AG20443 (cell line): ENCODE results near the gene SYCP3.
"Not testable (repeated sequence)": the region's sequence is repeated elsewhere in the genome, so short reads cannot be mapped to it uniquely, and the experiment has no call there.

Experiments used
- DNase-seq: peaks from one replicate; pipeline ENCODE4 v3.0.0; 2012; ENCODE audit warnings: low spot score, mixed read lengths

The SYCP3 gene

DNA sequence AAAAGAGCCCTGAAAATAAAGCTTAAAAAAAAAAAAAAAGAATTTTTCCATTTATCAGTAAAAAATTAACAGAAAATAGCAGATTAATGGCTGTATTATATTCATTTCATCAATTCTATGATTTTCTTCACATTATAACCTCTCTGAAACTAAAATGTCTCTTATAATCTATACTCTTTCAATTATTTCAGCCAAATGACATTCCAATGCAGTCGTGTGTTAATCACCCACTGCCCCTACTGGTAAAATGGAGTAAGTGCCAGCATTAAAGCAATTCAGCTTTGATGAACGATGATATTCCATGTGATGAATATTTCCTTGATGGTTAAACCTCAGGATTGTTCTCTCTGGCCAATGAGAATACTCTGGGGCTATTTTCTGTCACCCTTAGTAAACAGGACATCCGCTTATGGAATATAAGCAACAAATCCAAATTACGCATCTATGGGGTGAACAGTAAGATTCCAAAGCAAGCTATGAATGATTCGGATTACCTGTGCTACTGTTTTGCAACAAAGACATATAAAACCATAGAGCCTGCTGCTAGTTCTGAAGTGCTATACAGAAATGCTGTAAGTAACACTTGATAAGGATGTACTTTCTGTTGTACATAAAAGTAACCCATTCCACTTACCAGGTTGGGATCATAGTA is 20.3 kb upstream of the SYCP3 start:
- peak; percentile 63 for DNase-seq

DNA sequence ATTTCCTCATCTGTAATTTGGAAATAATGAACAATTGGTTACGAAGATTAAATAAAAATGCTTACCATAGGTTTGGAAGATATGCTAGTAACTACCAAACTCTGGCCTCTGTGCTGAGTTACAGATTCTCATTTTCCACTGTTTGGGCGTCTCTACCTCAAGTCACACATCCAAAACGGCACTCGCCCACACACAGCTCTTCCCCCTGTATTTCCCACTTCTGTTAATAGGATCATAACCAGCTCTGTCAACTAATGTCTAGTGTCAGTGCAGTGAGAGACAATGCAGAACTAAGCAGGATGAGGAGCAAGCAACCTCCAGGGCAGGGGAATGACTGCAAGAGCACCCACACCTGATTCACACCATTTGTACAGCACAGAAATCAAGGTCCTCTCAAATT is 10.9 kb upstream of the SYCP3 start:
- DNase-seq, result no peak

DNA sequence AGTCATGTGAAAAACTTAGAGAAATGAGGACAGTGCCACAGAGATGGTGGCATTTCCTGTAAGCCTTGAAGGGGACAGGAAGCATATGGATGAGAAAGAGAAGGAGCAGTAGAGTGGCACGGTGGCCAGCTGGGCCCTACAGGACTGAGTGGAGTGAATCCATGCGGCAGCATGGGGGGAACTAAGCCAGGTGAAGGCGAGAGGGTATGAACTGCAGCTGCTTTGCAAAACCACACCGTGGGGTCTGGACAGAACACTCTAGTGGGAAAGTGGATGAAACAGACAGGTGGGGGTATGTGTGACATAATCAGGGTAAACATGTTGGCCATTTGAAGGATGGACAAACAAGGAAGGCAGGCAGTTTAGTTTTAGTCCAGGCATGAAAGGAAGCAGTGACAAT is 10.4 kb upstream of the SYCP3 start:
- no peak for DNase-seq

DNA sequence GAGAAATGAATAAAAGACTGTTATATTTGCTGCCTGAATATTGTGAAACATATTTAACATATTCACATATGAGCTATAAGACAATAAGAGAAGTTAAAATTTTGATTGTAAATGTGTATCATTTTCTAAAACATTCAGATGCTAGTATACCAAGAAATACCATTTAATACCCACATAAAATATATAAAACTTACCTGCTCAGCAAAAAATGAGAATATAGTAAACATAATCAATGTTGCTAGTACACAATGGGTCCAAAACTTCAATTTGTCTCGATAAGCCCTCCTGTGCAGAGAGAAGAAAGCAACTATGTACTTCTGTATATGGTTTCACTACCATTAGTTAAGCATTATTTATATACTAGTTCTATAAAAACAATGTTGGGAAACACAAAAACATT is 9.6 kb upstream of the SYCP3 start:
- no peak for DNase-seq

DNA sequence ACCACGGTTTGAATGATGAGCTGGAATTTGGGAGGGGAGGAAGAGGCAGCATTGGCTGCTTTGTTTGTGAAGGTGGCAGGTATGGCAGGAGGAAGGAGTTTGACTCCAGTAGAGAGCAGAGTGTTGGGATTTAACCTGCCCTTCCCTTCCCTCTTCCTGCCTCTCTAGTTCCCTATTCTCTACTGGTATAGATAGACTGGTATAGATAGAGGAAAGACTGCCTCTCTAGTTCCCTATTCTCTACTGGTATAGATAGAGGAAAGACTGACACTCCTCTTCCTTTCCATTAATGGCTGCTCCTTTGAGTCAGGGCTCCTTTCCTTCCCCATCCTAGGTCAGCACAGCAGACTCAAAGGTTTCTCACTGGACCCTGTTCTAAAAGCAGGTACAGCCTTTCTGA is 8.4 kb upstream of the SYCP3 start:
- DNase-seq, result no peak

DNA sequence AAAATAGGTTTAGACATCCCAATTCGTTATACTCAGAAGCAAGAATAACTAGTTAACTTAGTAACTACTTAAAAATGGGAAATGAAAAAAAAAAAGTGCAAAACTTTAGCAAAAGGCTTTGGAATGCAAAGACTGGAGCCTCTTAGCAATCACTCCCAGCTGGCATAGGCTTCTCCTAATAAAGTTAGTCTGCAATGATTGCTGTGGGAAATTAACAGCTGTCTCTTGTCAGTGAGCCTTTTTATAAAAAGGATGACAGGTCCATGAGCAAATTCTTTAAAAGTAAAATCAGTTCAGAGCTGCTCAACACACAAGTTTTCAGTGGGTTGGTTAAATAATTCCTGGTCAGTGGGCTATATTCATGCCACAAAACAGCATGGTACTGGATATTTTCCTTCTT is 7.4 kb upstream of the SYCP3 start:
- no peak for DNase-seq

DNA sequence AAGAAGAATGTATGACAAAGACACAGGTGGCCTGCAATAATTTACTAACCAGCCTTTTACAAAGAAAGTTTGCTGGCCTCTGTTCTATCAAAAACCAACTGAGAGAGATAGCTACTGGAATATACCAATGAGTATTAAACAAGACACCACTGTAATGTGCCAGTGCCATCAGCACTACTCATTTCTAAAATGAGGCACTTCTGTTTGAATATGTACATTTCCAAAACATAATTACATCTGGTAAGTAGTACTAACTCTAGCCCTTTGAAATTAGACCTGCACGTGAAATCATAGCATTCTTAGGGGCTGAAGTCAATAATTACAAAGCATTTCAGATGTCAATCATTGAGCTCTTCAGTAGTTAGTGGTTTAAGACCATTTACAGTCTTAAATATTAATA is 6.9 kb upstream of the SYCP3 start:
- no peak for DNase-seq

DNA sequence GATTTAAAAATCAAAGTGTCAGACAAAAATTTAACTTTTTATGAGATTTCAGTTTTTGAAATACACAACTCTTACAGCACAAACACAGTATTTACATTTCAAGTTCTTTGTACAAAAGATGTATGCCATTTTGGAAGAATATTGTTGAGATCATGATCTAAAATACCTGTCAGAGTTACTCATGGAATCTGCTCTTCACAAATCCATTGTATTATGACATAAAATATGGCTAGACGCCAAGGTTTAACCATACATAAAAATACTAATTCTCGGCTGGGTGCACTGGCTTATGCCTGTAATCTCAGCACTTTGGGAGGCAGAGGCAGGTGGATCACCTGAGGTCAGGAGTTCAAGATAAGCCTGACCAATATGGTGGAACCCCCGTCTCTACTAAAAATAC is 6.2 kb upstream of the SYCP3 start:
- no peak for DNase-seq

DNA sequence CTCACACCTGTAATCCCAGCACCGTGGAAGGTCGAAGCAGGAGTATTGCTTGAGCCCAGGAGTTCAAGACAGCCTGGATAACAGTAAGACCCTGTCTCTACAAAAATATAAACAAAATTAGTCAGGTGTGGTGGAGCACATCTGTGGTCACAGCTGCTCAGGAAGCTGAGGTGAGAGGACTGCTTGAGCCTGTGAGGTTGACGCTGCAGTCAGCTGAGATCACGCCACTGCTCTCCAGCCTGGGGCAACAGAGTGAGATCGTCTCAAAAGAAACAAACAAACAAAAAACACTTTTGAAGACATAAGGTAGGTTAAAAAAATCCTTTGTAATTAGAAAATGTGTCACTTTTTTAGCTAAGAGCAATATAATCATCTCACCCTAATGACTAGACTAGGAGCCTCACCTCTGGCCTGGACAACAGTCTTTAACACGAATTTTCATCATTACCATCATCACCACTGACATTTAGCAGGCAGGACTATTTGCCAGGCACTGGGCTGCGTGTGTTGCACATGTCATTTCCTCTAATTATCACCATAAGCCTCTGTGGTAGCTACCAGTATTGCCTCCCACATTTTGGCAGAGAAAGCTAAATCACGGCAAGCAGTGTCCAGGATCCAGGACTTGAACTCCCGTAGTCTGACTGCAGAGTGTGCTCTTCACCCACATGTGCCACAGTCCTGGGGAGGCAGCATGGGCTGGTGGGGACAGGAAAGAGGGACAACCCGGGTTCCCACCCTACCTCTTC is 4.6 kb upstream of the SYCP3 start:
- no peak for DNase-seq

DNA sequence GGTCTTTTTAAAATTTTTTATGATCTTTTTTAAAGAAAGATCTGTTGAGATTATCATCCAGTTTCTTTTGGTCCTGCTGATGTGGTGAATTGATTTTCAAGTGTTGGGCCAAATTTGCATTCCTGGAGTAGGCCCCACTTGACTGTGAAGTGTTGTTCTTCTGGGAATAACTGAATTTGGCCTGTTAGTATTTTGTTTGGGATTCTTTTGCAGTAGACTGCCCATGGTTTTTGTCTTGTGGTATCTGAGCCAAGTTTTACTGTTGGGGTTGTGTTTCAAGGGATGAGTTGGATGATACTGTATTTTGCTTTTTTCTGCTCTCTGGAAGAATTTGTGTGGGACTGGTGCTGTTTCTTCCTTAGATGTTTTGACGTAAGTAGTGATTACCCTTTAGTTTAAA is 4.0 kb upstream of the SYCP3 start:
- DNase-seq, result no peak

DNA sequence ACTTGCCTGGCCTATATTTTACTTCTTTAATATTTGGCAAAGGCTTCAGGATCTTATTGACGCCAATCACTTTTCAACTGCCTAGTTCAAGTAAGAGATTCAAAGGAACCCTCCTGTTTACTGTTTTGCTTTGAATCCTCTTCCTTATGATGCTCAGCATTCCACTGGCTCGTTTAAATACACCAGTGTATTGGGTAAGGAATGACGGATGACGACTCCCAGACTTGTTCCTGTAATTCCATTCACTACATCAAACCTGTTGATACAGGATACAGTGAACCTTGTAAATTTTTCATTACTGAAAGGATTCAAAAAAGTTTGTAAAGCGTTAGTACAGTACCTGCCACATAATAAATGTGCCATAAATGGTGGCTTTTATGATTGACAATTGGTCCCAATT is 1.7 kb upstream of the SYCP3 start:
- DNase-seq, result no peak

DNA sequence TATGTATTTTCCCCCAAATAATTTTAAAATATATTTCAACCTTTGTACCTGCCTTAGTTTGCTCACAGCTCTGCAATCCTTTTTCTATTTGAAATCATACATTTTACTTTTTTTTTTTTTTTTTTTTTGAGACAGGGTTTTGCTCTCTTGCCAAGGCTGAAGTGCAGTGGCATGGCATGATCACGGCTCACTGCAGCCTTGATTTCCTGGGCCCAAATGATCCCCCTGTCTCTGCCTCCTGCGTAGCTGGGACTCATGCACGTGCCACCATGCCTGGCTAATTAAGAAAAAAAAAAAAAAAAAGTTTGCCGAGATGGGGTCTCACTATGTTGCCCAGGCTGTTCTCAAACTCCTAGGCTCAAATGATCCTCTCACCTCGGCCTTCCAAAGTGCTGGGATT is 1.3 kb upstream of the SYCP3 start:
- no peak for DNase-seq

DNA sequence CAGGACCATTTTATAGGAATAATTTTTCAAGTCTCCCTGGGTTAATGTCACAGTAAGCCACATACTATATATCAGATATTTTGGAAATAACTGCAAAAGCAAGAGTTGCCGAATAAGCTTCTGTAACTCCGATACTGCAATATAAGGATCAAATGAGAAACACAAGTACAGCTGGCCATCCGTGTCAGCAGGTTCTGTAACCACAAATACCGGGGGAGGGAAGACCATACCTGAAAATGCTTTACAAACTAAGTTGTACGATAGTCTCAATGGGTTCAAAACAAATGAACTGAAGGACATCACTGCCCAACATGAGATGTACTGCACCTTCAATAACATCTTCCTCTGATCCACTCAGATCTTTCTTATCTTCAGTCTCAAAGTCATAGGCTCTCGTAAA is 1.8 kb downstream of the SYCP3 start:
- no peak for DNase-seq

DNA sequence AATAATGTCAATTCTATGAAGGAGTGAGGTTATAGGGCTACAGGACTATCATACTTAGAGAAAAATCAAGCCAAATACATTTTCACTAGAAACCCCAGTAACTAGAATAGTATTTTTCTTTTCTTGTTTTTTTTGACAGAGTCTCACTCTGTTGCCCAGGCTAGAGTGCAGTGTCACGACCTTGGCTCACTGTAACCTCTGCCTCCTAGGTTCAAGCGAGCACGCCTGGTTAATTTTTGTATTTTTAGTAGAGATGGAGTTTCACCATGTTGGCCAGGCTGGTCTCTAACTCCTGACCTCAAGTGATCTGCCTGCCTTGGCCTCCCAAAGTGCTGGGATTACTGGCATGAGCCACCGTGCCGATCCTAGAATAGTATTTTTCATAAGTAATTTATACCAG is 4.8 kb downstream of the SYCP3 start:
- DNase-seq, result not testable (repeated sequence)

DNA sequence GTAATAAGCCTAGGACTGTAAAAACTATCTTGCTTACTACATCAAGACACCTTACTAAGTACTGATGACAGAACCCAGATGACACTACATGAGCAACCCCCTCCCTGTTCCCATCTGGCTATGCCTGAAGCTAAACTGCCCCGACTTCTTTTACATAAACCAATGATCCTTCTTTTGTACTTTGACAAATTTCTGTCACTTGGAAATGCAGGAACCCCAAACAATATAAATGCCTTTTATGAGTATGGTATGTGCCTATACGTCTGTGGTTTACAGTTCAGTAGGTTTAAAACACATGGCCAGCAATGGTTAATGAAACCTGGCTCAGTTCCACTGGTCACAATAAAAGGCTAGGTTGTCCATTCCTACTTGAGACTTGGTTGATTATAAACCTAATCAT is 6.1 kb downstream of the SYCP3 start:
- DNase-seq, result no peak

DNA sequence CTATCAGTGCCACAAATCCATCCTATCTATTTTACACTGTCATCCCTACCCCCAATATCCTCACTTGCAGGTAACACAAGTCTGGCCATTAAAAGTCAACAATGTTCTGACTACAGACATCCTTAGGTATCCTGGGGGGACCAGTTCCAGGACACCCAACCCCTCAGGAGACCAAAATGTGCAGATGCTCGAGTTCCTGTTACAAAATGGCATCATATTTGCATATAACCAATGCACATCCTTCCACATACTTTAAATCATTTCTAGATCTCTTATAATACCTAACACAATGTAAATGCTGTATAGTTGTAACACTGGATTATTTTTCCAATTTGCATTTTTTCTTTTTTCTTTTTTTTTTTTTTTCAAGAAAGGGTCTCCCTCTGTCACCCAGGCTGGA is 6.9 kb downstream of the SYCP3 start:
- no peak for DNase-seq

DNA sequence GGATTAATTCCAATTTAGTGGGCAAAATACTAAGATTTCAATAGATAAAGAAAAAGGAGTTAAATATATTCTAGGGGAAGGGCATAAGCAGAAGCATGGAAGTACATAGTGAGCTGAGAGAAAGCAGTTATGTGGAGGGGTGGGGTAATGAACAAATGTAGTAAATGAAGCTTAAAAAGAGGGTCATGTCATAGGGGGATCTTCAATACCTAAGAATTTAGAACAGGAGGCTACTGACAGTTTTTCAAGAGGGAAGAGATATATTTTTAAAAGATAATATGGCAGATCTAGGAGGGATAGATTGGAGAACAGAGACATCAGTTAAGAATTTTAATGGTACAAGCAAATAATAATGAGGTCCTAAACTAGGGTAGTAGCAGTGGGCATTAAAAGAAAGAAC is 9.4 kb downstream of the SYCP3 start:
- no peak for DNase-seq

DNA sequence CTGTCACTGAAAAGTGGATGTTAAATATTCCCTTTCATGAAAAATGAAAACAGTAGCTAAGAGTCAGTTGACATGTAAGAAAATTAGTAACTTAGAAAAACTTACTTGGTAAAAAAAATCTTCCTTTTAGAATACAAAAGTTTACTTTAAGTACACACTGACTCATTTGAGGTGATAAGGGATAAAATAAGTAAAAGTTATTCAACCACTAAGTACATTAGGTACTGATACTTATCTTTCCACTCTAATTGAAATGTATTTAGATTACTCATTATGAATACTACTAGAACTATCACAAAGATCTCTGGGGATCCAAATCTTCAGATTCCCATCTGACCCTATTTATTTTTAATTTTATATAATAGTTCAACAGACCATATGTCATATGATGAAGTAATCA is 12.2 kb downstream of the SYCP3 start:
- DNase-seq, result no peak

DNA sequence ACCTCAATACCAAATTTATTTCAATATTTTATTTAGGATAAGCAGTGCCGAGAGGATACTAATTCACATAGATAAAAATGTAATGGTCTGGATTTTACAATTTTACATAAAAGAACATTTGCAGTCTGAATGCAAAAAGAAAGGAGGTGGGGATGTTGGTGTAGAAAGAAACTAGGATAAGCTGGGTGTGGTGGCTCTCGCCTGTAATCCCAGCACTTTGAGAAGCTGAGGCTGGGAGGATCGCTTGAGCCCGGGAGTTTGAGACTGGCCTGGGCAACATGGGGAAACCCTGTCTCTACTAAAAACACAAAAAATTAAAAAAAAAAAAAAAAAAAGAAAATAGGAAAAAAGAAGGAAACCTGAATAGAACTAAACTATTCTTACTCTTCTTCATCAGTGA is 16.9 kb downstream of the SYCP3 start:
- DNase-seq, result no peak

DNA sequence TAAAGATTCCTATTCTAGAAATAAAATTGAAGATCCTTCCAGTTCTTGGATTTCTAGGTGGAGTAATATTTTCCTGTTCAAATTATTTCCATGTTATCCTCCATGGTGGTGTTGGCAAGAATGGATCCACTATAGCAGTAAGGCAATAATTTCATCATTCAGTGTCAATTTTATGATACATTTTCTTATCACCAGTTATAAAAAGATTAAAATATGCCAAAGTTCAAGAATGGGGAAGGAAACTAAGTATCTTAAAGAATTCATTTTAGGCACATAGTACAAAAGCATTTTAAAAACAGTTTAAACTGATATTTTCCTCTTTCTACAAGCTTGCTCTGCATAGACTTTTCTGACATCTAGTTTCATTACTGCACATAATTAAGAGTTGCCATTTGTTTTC is 19.1 kb downstream of the SYCP3 start:
- no peak for DNase-seq

DNA sequence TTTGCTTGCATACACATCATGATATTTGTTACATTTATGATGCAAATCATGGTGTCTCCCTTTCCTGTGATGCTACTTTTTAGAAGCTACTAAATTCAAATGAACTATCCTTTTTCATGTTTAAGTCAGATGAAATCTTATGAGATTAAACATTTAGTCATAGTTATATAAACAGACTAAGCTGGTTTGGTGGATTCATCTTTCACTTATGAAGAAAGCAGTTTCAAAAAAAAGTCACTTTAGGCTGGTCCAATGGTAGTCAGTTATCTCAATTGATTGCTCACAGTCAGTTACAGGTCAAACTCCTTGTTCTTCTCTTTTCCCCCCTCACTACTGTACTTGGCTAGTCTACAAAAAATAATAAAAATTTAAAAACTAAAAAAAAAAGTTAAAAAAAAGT is 19.7 kb downstream of the SYCP3 start:
- no peak for DNase-seq

DNA sequence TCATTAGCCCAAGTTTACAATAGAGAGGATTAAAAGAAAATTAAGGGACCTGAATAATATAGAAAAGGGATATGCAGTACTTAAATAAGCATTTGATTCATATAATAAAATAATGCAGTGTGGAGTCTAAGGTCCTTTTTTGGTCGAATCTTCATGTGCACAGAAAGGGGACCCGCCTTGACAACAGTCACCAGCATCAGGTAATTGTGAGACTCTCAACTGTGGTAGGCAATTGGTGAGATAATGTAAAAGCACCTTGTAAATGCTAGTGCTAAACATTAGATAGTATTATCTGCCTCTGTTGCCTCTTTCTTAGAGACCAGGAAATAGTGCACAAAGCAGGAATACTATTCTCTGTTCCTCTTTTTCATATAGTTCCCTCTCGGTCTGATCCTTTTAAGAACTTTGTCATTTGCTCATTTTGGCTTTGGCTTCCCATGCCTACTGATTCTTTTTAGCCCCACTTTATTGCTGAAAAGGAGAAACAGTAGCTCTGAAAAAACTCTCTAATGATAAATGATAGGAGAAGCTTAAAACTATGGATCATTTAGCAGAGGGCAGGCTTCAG is 24.3 kb downstream of the SYCP3 start:
- no peak for DNase-seq

DNA sequence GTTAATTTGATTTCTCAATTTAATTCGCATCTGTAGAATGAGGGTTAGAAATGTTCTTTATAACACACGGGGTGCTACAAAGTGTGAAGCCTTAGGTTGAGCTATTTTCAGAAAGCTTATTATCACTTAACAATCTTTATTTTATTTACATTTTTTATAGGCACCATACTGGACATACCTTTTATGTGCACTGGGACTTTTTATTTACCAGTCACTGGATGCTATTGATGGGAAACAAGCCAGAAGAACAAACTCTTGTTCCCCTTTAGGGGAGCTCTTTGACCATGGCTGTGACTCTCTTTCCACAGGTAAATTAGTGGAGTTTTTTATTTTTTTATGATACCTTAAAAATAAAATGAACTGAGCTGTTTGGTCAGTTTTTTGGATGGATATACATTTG is 25.3 kb downstream of the SYCP3 start:
- DNase-seq, result no peak
